Middle frontal gyrus (tissue), 1 donor: Measurements from ENCODE around the gene TEAD1.

Experiments
- DNase-seq: peaks from one replicate; pipeline ENCODE4 v3.0.0-alpha.2; 2015; ENCODE audit warnings: low spot score; ENCODE audit errors: extremely low spot score

The TEAD1 gene

GRCh38 chr11:12762278-12762677 is 88.1 kb downstream of the TEAD1 start:
- no peak for DNase-seq

- no peak for DNase-seq
These were observed 88.6 kb downstream of the TEAD1 start for GRCh38 chr11:12762696-12763324.

DNA sequence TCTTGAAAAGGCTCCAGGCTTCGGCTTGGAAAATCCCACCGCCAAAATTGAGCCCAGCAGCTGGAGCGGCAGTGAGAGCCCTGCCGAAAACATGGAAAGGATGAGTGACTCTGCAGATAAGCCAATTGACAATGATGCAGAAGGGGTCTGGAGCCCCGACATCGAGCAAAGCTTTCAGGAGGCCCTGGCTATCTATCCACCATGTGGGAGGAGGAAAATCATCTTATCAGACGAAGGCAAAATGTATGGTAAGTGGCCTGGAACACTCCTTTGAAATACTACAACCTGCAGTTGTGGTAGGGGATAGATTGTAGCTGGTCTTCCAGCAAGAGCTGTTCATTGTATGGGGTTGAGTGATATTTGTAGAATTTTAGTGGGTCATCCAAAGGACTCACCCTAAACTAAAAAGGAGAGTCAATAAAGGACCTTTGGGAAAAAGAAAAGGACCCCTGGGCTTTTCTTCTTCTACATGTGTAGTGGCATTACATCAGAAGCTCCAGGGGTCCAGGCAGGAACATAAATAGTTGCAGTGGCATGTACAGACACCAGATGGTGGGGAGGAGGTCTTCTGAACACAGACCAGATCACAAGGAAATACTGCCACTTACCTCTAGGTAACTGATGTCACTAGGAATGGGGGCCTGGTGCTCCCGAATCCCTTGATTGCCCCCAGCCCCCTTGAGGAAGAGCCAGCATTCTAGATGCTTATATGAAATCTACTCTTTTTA is 90.1 kb downstream of the TEAD1 start:
- no peak for DNase-seq

GRCh38 chr11:12765428-12765827 is 91.2 kb downstream of the TEAD1 start:
- no peak for DNase-seq

DNA sequence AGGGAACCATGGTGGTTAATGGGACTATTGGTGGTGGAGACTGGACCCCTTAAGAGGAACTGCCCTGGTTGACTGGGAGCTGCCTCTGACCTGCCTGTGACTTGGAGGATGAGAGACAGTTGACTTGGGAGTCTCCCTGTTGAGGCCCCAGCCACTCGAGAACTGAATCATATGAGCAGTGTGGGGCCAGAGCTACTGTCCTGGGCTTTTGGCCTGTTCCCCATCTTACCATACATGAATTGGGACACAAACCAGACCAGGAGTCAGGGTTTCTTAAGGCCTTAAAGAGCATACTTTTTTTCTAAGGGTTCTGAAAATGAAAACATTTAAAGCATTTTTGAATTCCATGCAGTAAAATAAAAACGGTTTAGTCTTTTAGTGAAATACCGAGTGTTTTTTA is 92.8 kb downstream of the TEAD1 start:
- no peak for DNase-seq

DNA sequence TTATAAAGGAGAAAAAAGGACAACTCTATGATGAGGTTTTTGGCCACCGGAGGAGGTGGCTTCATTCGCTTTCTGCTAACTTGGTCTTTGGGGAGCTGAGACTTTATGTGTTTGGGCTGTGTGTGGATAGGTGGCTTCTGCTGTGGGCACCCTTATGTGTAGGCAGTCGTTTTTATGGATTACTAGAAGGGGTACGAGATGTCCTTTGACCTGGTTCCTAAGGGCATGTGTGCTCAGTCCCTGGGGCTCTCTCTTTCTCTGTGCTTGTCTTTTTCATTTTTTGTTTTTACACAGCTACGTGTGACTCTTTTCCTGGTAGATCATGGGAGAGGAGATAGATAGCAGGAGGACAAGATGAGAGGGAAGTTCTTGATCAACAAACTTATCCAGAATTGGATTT is 93.4 kb downstream of the TEAD1 start:
- no peak for DNase-seq

DNA sequence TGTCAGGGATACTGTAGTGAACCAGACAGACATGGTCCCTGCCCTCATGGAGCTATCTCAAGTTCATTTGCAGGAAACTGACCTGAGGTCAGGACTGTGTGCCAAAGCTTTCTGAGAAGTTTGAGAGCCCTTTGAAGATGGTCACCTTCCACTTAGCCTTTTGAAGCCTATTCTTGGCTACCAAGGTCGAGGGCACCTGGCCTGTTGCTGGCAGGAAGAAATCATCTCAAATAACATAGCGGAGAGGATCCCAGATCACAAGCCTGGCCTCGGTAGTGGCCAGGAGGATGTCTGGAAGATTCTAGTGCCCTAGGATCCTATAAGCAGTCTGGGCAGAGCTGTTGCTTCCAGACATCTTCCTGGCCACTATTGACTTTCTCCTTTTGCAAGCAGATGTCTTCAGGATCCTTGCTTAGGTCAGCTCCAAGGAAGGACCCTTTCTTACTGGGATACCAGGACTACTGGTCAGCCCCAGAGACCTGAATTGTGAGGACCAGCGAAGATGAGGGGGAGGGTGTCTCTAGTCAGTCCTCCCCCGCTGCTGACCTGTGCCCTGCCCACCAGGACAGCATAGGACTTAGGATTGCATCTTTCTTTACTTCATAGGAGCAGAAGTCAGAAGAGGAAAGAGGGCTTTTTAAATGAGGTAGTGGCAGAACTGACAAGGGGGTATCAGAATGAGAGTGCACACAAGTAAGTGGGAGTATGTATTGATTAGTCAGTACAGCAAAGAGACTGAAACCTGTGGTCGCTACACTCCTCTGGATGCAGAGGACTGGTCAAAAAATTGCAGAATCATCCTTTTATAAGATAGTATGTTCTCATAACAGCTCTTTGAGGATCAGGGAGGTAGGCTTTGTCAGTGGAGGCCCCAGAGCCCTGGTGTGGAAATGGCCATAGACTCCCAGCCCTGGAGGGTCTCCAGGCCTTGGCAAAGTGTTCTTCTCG is 94.8 kb downstream of the TEAD1 start:
- DNase-seq = no peak

DNA sequence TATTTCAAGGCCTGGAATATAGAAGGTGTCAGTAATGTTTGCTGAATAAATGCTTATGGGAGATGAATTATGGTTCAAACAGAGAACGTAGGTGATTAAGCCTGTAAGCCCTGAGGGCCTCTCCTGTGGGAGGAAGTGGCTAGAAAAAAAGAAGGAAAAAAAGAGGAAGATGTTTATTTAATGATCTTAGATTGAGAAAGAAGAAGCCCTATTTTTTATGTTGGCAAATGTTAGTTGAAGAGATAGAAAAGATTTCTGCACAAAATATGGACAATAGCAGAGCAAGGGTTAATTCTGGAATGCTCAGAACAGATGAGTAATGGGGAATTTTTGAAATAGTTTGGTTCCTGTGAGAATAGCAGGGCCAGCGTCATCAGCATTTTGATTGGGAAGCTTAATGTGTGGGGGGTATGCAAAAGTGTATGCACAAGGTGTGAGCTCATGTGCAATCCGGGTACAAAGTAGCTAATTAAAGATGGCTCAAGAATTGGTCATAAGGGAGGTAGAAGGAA is 95.7 kb downstream of the TEAD1 start:
- no peak for DNase-seq

DNA sequence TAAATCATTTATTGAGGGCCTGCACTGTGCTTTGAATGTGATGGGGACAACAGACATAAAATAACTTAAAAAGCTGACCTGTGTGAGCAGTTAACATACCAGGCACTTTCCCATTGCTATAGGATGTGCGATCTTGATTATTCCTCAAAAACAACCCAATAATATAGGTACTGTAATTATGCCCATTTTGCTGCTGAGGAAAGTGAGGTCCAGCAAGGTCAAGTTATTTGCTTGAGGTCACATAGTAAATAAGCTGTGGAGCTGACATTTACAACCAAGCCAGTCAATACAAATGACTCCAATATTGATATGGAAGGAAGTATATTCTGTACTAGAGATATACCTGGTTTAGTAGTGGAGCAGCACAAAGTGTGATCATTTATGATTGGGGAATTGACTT is 96.2 kb downstream of the TEAD1 start:
- no peak for DNase-seq

- DNase-seq = no peak
These were observed 96.9 kb downstream of the TEAD1 start for GRCh38 chr11:12770966-12771597.

- no peak for DNase-seq
These were observed 97.7 kb downstream of the TEAD1 start for GRCh38 chr11:12771875-12772274.

- DNase-seq = no peak
These were observed 98.1 kb downstream of the TEAD1 start for GRCh38 chr11:12772324-12772723.

GRCh38 chr11:12773591-12773990 is 99.4 kb downstream of the TEAD1 start:
- DNase-seq = no peak

GRCh38 chr11:12775955-12776354 is 101.7 kb downstream of the TEAD1 start:
- no peak for DNase-seq

DNA sequence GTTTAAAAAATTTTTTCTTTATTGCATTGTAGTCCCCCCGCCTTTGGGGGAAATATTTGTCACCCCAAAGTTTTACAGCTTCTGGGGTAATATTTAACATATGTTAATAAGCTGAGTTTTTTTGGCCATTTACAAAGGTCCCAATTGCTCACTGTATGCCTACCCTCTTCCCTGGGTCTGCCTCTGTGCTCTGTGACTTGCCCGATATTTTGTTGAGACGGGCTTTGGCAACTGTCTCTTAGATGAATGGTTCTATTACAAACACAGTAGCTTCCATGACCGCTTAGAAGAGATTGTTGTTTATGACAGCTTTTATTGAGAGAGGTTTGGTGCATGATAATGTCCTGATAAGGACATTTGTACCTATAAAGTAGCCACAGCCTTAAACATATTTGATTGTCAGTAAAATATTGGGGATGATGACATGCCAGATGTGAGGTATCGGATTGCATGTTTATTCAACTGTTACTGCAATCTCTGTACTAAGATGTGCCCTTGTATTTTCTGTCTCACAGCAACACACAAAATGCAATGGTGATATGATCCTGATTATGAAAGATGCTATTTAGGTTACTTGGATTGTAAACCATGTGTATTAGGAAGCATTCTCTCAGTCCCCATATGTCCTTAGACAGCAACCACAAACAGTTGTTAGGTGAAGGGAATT is 103.1 kb downstream of the TEAD1 start:
- DNase-seq = no peak

- DNase-seq = no peak
These were observed 104.2 kb downstream of the TEAD1 start for GRCh38 chr11:12778240-12778905.

- DNase-seq = no peak
These were observed 109.5 kb downstream of the TEAD1 start for GRCh38 chr11:12783765-12784164.

DNA sequence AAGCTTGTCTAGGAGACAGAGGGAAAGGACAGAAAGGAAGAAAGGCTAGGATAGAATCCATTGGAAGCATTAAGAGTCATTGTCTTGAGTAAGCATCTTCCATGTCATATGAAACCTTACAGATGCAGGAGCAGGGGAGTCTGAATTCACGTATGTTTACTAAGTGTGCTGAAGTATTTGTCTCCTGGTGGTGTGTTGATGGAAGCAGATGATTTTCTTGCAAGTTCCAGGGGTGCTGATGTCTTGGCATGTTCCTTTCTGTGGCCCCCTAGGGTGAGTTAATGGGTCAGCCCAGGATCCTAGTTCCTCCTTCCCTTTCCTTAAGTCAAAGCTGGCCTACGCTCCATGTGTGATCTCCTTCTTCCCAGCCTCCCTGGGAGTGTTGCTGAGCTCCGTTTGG is 110.2 kb downstream of the TEAD1 start:
- DNase-seq = no peak

DNA sequence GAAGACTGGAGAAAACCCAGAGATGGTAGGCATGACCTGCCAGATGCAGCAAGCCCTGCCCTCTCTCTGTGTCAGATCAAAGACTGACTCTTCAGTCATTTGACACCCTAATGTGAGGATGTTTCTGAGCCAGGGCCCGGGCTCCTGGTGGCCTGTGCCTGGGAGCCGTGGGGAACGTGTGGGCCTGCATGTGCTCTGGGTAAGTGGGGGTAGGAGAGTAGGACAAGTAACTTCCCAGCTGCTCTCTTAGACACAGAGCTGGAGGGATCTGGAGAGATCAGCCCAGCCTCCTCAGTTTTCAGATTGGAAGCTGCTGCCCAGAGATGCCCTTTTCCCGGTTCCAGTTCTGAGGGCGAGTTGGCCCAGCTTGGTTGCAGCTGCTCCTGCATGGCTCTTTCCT is 110.8 kb downstream of the TEAD1 start:
- no peak for DNase-seq

- no peak for DNase-seq
These were observed 111.7 kb downstream of the TEAD1 start for GRCh38 chr11:12785901-12786300.
